Activated CD4-positive, alpha-beta T cell treated with anti-CD3 and anti-CD28 coated beads, Interleukin-2, amount 10 ng/mL, durations not matched to agents 7 days and 5 days (primary cell): ENCODE data around the gene BEAN1. TPM values are rescaled to one million over a fixed set of nuclear protein-coding genes. Genes with fewer than 3 reads are reported as not detected.
"Not testable (repeated sequence)": the region's sequence is repeated elsewhere in the genome, so short reads cannot be mapped to it uniquely, and the experiment has no call there.

ENCODE experiments used
- CTCF ChIA-PET: fragments of 350-600 bp; sonication (Branson Sonifier 250); formaldehyde crosslinking; loops from one replicate; lab custom pipeline; 2021; ENCODE audit warnings: antibody characterized with exemption; lab: Charles Lee
- POLR2A ChIA-PET: fragments of 350-600 bp; sonication (Branson Sonifier 250); formaldehyde crosslinking; loops from one replicate; lab custom pipeline; 2021; ENCODE audit warnings: antibody characterized with exemption; lab: Charles Lee
- DNase-seq: peaks from one replicate; pipeline ENCODE4 v3.0.0-alpha.2; 2020
- H3K27ac Mint-ChIP-seq: one replicate; pipeline ENCODE4 v1.8.0; 2021; ENCODE audit warnings: mild to moderate bottlenecking, moderate library complexity, mixed read lengths
- H3K27me3 Mint-ChIP-seq: one replicate; pipeline ENCODE4 v1.8.0; 2021; ENCODE audit warnings: mixed read lengths
- H3K36me3 Mint-ChIP-seq: one replicate; pipeline ENCODE4 v1.8.0; 2021; ENCODE audit warnings: low read depth, mixed read lengths
- H3K4me1 Mint-ChIP-seq: one replicate; pipeline ENCODE4 v1.8.0; 2021; ENCODE audit warnings: mixed read lengths
- H3K4me3 Mint-ChIP-seq: one replicate; pipeline ENCODE4 v1.8.0; 2021; ENCODE audit warnings: mild to moderate bottlenecking, moderate library complexity, mixed read lengths
- H3K9me3 Mint-ChIP-seq: one replicate; pipeline ENCODE4 v1.8.0; 2021; ENCODE audit warnings: mixed read lengths
- total RNA-seq, 2 experiments: library from RNA; stranded (reverse); gene quantifications; one replicate each; pipeline ENCODE4 v1.2.3, GENCODE V29; 2021

The BEAN1 gene
- total RNA-seq, 2 experiments from 2014 or later = not detected

DNA sequence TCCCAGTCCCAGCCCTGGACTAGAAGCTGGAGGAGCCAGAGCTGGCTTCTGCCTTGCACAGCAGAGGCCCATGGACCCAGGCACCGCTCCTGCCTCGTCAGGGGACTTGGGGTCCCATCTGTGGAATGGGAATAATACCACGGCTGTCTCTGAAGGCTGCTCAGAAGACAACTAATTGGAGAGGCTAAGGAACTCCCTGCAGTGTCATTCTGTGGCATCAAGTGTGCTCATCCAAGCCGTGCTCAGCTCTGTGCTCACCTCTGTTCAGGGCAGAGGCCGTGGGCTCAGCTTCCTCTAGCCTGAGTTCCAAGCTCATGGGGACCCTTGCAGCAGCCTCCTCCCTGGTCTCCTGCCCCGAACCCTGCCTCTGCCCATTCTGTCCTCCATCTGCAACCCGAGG, 31.8 kb downstream of the BEAN1 start:
- Mint-ChIP-seq H3K36me3 (no peaks in the 10 kb centered on the region), H3K27me3 (peaks cover 35% of the 10 kb centered on the region), H3K4me3 (no peak overlapping the region), H3K9me3 (no peaks in the 10 kb centered on the region), H3K27ac (no peak overlapping the region), H3K4me1 (peaks cover 7% of the 10 kb centered on the region)
- POLR2A ChIA-PET = interaction anchor here (0.6 to 0.7 kb wide), 2 partner anchors 18 to 98 kb away, joined by 3 to 4 read pairs; no protein-coding TSS in a partner anchor
- no peak for DNase-seq
- CTCF ChIA-PET = interaction anchor here (0.7 kb wide), 1 partner anchor 120 kb away, joined by 4 read pairs; no protein-coding TSS in a partner anchor

DNA sequence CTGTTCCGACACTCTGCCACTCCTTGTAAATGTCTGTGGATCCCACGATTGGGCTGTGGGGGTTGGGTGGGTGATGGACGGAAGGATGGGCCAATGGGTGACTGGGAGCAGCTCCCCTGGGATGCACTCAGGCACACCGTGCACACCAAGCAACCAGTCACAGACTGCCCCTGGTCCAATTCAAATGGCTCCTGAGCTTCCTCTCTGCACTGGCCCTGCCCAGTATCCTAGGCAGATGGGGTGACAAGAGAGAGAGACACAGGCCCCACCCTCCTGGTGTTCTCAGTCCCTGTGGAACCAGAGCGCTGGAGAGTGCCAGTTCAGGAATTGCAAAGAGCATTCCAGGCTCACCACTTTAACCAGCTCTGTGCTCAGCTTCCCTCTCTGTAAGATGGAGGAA, 32.8 kb downstream of the BEAN1 start:
- DNase-seq = no peak
- H3K27me3 Mint-ChIP-seq = peaks cover 40% of the 10 kb centered on the region
- CTCF ChIA-PET = interaction anchor here (1.0 to 1.4 kb wide), 2 partner anchors 9 to 11 kb away, joined by 3 to 4 read pairs; no protein-coding TSS in a partner anchor
- H3K4me3 Mint-ChIP-seq = no peak overlapping the region
- peaks cover 5% of the 10 kb centered on the region for H3K4me1 Mint-ChIP-seq
- no peak overlapping the region for H3K27ac Mint-ChIP-seq
- POLR2A ChIA-PET = no interaction called here
- no peaks in the 10 kb centered on the region for H3K36me3 Mint-ChIP-seq
- no peaks in the 10 kb centered on the region for H3K9me3 Mint-ChIP-seq

- ChIA-PET CTCF (interaction anchor here (1.4 kb wide), 1 partner anchor 10 kb away, joined by 3 read pairs; no protein-coding TSS in a partner anchor), POLR2A (no interaction called here)
- no peak overlapping the region for H3K27ac Mint-ChIP-seq
- no peaks in the 10 kb centered on the region for H3K9me3 Mint-ChIP-seq
- H3K4me3 Mint-ChIP-seq = no peak overlapping the region
- peaks cover 47% of the 10 kb centered on the region for H3K27me3 Mint-ChIP-seq
- no peaks in the 10 kb centered on the region for H3K4me1 Mint-ChIP-seq
- DNase-seq = no peak
- H3K36me3 Mint-ChIP-seq = no peaks in the 10 kb centered on the region
Observed at GRCh38 chr16:66460703-66461102, 33.6 kb downstream of the BEAN1 start.

DNA sequence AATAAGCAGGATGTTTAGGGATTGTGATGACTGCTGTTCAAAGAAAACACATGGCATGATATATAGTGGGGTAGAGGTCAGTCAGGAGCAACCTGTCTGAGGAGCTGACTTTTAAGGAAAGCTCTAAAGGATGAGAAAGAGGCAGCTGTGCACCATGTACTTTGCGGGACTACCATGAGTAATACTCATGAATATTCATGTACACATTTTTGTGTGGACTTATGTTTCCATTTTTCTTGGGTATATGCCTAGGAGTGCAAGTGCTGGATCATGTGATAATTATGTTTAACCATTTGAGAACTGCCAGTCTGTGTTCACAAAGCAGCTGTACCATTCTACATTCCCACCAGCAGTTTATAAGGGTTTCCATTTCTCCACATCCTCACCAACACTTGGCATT, 35.8 kb downstream of the BEAN1 start:
- CTCF ChIA-PET = interaction anchor here (0.6 to 1.4 kb wide), 3 partner anchors 12 to 650 kb away, joined by 3 to 7 read pairs (median 4); no protein-coding TSS in a partner anchor
- POLR2A ChIA-PET = no interaction called here
- Mint-ChIP-seq H3K9me3 (no peaks in the 10 kb centered on the region), H3K4me3 (no peak overlapping the region), H3K36me3 (no peaks in the 10 kb centered on the region), H3K27ac (no peak overlapping the region), H3K27me3 (peaks cover 45% of the 10 kb centered on the region), H3K4me1 (no peaks in the 10 kb centered on the region)
- no peak for DNase-seq

- H3K4me3 Mint-ChIP-seq, H3K4me1 Mint-ChIP-seq, H3K36me3 Mint-ChIP-seq, H3K9me3 Mint-ChIP-seq, H3K27ac Mint-ChIP-seq, DNase-seq, POLR2A ChIA-PET: not testable (repeated sequence)
- CTCF ChIA-PET = interaction anchor here (1.2 kb wide), 1 partner anchor 8 kb away, joined by 3 read pairs; no protein-coding TSS in a partner anchor
- H3K27me3 Mint-ChIP-seq = peaks cover 38% of the 10 kb centered on the region
Observed at GRCh38 chr16:66465946-66466345, 38.9 kb downstream of the BEAN1 start.

- H3K27ac Mint-ChIP-seq, CTCF ChIA-PET: not testable (repeated sequence)
Observed at GRCh38 chr16:66466636-66467035, 39.5 kb downstream of the BEAN1 start.

DNA sequence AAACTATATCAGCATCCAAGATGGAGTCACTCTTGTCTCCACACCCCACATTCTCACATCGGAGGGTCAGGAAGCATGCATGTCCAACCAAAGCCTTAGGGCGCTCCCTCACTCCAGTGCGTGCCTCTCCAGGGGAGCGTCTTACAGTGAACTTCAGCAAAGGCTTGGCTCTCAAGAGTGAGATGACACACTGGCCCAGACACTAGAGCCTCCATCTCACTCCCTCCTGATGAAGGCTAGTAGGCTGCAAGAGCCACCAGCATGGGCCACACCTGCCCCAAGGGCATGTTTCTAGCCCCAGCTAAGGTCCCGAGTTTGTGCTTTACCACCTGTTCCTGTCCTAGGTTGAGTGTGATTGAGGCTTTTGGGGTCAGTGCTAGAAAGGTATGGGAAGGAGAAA, 40.5 kb downstream of the BEAN1 start:
- Mint-ChIP-seq H3K27ac (no peak overlapping the region), H3K4me3 (no peak overlapping the region), H3K27me3 (peaks cover 30% of the 10 kb centered on the region), H3K9me3 (no peaks in the 10 kb centered on the region), H3K36me3 (no peaks in the 10 kb centered on the region), H3K4me1 (no peaks in the 10 kb centered on the region)
- CTCF ChIA-PET = interaction anchor here (1.4 to 2.7 kb wide), 2 partner anchors 10 to 15 kb away, joined by 6 to 7 read pairs; no protein-coding TSS in a partner anchor
- no peak for DNase-seq
- POLR2A ChIA-PET = no interaction called here

More at GRCh38 chr16:66466636-66467035, 39.5 kb downstream of the BEAN1 start:
- H3K36me3 Mint-ChIP-seq, H3K4me1 Mint-ChIP-seq, H3K4me3 Mint-ChIP-seq, POLR2A ChIA-PET, DNase-seq, H3K9me3 Mint-ChIP-seq: not testable (repeated sequence)
- H3K27me3 Mint-ChIP-seq = peaks cover 36% of the 10 kb centered on the region

- Mint-ChIP-seq H3K36me3 (no peaks in the 10 kb centered on the region), H3K9me3 (no peaks in the 10 kb centered on the region), H3K4me3 (no peak overlapping the region), H3K27ac (no peak overlapping the region), H3K27me3 (peaks cover 22% of the 10 kb centered on the region), H3K4me1 (peaks cover 1% of the 10 kb centered on the region)
- no peak for DNase-seq
- ChIA-PET POLR2A (no interaction called here), CTCF (interaction anchor here (0.7 to 2.7 kb wide), 6 partner anchors 9 to 140 kb away, joined by 3 to 7 read pairs (median 4); no protein-coding TSS in a partner anchor)
Observed at GRCh38 chr16:66468321-66468965, 41.3 kb downstream of the BEAN1 start.

DNA sequence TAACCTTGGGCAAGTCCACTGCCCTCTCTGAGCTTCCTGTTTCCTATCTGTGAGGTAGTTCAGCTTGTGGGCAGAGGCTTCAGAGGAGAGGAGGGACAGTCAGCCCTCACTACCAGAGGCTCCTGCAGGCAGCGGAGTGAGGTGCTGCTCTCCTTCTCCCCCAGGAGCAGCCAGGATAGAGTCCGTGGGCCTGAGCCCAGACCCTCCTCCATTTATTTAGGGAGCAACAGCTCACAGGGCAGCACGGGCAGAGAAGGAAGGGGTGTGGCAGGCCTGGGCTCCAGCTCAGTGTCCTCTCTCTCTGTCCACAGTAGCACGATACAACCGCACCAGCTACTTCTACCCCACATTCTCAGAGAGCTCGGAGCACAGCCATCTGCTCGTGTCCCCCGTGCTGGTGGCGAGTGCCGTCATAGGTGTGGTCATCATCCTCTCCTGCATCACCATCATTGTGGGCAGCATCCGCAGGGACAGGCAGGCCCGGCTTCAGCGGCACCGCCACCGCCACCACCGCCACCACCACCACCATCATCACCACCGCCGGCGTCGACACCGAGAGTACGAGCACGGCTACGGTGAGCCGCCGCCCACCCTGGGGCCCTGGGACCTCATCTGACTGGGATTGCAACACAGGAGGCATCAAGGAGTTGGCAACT, 42.3 kb downstream of the BEAN1 start:
- Mint-ChIP-seq H3K27me3 (peaks cover 16% of the 10 kb centered on the region), H3K9me3 (no peaks in the 10 kb centered on the region), H3K27ac (no peak overlapping the region), H3K4me1 (peaks cover 9% of the 10 kb centered on the region), H3K36me3 (no peaks in the 10 kb centered on the region), H3K4me3 (no peak overlapping the region)
- ChIA-PET CTCF (interaction anchor here (0.7 to 2.7 kb wide), 5 partner anchors 9 to 139 kb away, joined by 3 to 7 read pairs (median 3); no protein-coding TSS in a partner anchor), POLR2A (interaction anchor here (0.6 kb wide), 1 partner anchor 360 kb away, joined by 3 read pairs; no protein-coding TSS in a partner anchor)
- DNase-seq = no peak

GRCh38 chr16:66469947-66470546, 43.0 kb downstream of the BEAN1 start:
- Mint-ChIP-seq H3K4me1 (peaks cover 15% of the 10 kb centered on the region), H3K27me3 (peaks cover 12% of the 10 kb centered on the region), H3K36me3 (no peaks in the 10 kb centered on the region), H3K9me3 (no peaks in the 10 kb centered on the region), H3K27ac (no peak overlapping the region), H3K4me3 (no peak overlapping the region)
- CTCF ChIA-PET = interaction anchor here (2.7 kb wide), 1 partner anchor 12 kb away, joined by 7 read pairs; no protein-coding TSS in a partner anchor
- DNase-seq = no peak
- POLR2A ChIA-PET = no interaction called here

- DNase-seq = no peak
- no peak overlapping the region for H3K27ac Mint-ChIP-seq
- no peaks in the 10 kb centered on the region for H3K36me3 Mint-ChIP-seq
- H3K9me3 Mint-ChIP-seq = no peaks in the 10 kb centered on the region
- H3K27me3 Mint-ChIP-seq = peaks cover 8% of the 10 kb centered on the region
- ChIA-PET POLR2A (no interaction called here), CTCF (interaction anchor here (1.3 kb wide), 1 partner anchor 10 kb away, joined by 3 read pairs; no protein-coding TSS in a partner anchor)
- peaks cover 18% of the 10 kb centered on the region for H3K4me1 Mint-ChIP-seq
- no peak overlapping the region for H3K4me3 Mint-ChIP-seq
Observed at GRCh38 chr16:66470556-66470955, 43.5 kb downstream of the BEAN1 start.

- CTCF ChIA-PET = interaction anchor here (1.3 kb wide), 1 partner anchor 11 kb away, joined by 3 read pairs; no protein-coding TSS in a partner anchor
- Mint-ChIP-seq H3K36me3 (no peaks in the 10 kb centered on the region), H3K27me3 (peaks cover 6% of the 10 kb centered on the region), H3K27ac (no peak overlapping the region), H3K4me3 (no peak overlapping the region), H3K4me1 (peaks cover 22% of the 10 kb centered on the region), H3K9me3 (no peaks in the 10 kb centered on the region)
- DNase-seq = no peak
- POLR2A ChIA-PET = no interaction called here
Observed at GRCh38 chr16:66471264-66471663, 44.2 kb downstream of the BEAN1 start.
